ENCODE measurements around the gene ZNF629.
A peak's percentile ranks its signal among the peaks of the same experiment; 100 is the strongest.

Gene ZNF629

DNA sequence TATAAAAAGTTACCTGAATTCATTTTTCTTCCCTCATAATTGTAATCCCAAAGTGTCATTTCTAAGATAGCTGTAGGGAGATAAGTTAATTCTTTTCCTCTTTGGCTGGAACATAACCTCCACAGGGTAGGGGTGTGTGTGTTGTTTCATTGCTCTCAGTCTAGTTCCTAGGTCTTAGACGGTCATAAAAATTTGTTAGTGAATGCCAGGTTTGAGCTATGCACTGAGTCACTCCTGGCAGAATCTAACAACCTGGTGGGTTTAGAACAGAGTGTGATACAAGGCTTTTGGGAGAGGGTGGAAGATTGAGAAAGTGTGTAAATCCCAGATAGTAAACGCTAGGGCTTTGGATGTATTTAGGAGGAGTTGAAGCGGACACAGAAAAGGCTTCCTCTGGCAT lies 39.7 kb downstream of the ZNF629 start:
- ATAC-seq: no peak

GRCh38 chr16:30746638-30747175 lies 40.3 kb downstream of the ZNF629 start:
- no peak for ATAC-seq

DNA sequence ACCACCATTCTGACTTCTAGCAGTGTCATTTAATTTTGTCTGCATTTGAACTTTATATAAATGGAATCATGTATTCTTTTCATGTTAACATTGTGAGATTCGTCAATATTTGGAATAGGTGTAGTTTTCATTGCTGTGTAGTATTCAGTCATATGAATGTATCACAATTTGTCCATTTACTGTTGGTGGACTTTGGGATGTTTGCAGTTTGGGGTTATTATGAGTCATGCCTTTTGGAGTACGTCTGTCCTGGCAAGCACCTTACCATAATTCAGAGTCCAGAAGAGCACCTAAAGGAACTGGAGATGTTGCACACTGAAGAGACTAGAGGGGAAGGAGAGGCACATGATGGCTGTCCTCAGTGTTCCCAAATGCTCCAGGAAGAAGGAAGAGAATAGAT lies 41.9 kb downstream of the ZNF629 start:
- no peak for ATAC-seq

- ATAC-seq: no peak
Observed at GRCh38 chr16:30744183-30744582, 42.8 kb downstream of the ZNF629 start.

GRCh38 chr16:30743716-30744115 lies 43.3 kb downstream of the ZNF629 start:
- ATAC-seq: no peak

- ATAC-seq: no peak
Observed at GRCh38 chr16:30741461-30741914, 45.5 kb downstream of the ZNF629 start.

GRCh38 chr16:30740364-30741251 lies 46.4 kb downstream of the ZNF629 start:
- peak; percentile 41 to 61 for ATAC-seq

- no peak for ATAC-seq
Observed at GRCh38 chr16:30738984-30739951, 47.7 kb downstream of the ZNF629 start.

GRCh38 chr16:30737794-30738648 lies 49.0 kb downstream of the ZNF629 start:
- no peak for ATAC-seq

GRCh38 chr16:30736995-30737793 lies 49.8 kb downstream of the ZNF629 start:
- no peak for ATAC-seq

DNA sequence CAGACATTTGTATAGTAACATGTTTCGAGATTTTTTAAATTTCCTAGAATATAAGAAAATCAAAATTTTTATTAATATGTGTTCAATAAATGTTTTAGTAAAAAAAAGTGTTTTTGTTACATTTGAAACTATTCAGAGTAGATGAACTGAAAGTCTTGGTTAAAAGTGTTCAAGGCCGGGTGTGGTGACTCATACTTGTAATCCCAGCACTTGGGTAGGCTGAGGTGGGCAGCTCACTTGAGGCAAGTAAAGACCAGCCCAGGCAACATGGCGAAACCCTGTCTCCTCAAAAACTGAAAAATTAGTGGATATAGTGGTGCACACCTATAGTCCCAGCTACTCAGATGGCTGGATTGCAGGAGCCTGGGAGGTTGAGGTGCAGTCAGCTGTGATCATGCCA lies 55.6 kb downstream of the ZNF629 start:
- ATAC-seq: peak in 1 of 2 donors; percentile 51

GRCh38 chr16:30728899-30729672 lies 57.9 kb downstream of the ZNF629 start:
- no peak for ATAC-seq

Data from activated CD4-positive, CD25-positive, alpha-beta regulatory T cell treated with anti-CD3 and anti-CD28 coated beads, Interleukin-2, amount 50 U/mL, for 24 hours (primary cell).